ENCODE measurements around the gene CYB5R4.

DNA sequence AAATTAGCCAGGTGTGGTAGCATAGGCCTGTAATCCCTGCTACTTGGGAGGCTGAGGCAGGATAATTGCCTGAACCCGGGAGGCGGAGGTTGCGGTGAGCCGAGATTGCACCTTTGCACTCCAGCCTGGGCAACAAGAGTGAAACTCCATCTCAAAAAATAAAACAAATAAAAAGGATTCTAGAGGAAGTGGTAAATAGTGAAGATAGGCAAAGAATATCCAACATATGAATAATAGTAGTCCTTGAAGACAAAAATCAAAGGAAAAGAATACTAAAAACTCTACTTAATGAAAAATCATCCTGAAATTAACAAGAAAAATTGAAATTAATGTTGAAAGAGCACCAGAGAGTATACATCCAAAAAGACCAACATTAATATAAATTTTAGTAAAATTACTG is 107.0 kb downstream of the CYB5R4 start:
- TF ChIP-seq, protein P1, sequence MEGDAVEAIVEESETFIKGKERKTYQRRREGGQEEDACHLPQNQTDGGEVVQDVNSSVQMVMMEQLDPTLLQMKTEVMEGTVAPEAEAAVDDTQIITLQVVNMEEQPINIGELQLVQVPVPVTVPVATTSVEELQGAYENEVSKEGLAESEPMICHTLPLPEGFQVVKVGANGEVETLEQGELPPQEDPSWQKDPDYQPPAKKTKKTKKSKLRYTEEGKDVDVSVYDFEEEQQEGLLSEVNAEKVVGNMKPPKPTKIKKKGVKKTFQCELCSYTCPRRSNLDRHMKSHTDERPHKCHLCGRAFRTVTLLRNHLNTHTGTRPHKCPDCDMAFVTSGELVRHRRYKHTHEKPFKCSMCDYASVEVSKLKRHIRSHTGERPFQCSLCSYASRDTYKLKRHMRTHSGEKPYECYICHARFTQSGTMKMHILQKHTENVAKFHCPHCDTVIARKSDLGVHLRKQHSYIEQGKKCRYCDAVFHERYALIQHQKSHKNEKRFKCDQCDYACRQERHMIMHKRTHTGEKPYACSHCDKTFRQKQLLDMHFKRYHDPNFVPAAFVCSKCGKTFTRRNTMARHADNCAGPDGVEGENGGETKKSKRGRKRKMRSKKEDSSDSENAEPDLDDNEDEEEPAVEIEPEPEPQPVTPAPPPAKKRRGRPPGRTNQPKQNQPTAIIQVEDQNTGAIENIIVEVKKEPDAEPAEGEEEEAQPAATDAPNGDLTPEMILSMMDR (IDR thresholded peaks at IDR 0.05; ENCODE audit: poor library complexity) = no peak
- TF ChIP-seq EZH2 (IDR thresholded peaks at IDR 0.05; ENCODE audit: borderline replicate concordance) (no peak), EZH2phosphoT487 (IDR thresholded peaks at IDR 0.05; ENCODE audit: low read depth, severe bottlenecking, unreplicated experiment) (no peak)

Measured in hepatocyte (in vitro differentiated cells).